ENCODE results near the gene PPP3CA.
"Not testable (repeated sequence)": the region's sequence is repeated elsewhere in the genome, so short reads cannot be mapped to it uniquely, and the experiment has no call there.

The PPP3CA gene

DNA sequence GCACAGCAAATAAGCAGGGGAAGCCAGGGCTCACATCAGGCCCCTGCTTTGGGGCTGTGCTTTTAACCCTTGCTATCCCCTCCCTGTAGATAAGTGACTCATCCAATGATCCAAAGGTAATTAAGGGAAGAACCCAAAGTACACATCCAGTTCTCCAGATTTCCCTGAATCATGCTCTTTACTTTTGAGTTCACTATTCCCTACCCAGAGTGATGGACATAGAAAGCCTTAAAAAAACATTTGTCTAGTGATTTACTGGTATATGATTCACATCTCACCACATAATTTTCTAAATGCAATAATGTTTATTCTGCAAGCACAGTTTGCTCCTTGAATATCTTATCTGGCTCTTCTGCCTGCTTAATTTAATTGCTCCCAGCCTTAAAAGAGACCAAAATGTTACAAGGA, 136.2 kb downstream of the PPP3CA start:
- no peak for DNase-seq (ENCODE audit: low read depth in 2 of 2)

- DNase-seq (ENCODE audit: low read depth in 2 of 2) = no peak
Measured at GRCh38 chr4:101210331-101210730, 137.0 kb downstream of the PPP3CA start.

DNA sequence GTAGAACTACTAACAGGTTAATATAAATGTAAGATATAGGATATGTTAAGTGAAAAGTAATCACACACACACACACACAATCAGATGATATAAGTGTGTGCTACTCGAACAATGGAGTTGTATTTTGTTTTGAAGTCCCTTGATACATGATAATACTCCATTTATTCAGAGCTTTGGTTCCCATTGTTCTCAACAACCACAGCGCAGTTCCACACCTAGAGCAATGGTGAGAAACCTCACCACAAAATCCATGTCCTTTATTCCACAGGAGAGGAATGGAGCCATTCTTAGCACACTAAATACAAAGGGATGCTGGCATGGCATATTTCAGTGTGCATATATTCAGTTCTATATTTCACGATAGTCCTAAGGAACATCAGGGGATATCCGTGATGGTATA, 139.2 kb downstream of the PPP3CA start:
- DNase-seq (ENCODE audit: low read depth in 2 of 2) = no peak

GRCh38 chr4:101205916-101206315, 141.4 kb downstream of the PPP3CA start:
- peak in 1 of 2 donors; percentile 28 for DNase-seq (ENCODE audit: low read depth in 2 of 2)

DNA sequence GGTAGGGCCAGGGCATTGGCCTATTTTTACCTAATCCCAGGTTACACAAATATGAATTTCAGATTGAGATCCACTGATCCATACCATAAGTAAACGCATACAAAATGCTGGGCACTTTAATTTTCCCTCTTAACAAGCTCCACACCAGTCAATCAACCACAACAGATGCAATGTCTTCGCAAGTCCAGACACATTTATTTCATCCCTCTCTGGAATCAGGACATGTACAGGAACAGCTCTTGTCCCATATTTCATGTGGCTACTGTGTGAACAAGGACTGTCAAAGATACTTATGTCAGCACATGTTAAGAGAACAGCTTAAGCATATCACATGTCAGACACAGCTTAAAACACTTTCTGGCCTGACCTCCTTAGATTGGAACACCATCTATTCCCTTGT, 145.9 kb downstream of the PPP3CA start:
- DNase-seq (ENCODE audit: low read depth in 2 of 2) = no peak

- DNase-seq (ENCODE audit: low read depth in 2 of 2) = no peak
Measured at GRCh38 chr4:101200561-101200960, 146.8 kb downstream of the PPP3CA start.

DNA sequence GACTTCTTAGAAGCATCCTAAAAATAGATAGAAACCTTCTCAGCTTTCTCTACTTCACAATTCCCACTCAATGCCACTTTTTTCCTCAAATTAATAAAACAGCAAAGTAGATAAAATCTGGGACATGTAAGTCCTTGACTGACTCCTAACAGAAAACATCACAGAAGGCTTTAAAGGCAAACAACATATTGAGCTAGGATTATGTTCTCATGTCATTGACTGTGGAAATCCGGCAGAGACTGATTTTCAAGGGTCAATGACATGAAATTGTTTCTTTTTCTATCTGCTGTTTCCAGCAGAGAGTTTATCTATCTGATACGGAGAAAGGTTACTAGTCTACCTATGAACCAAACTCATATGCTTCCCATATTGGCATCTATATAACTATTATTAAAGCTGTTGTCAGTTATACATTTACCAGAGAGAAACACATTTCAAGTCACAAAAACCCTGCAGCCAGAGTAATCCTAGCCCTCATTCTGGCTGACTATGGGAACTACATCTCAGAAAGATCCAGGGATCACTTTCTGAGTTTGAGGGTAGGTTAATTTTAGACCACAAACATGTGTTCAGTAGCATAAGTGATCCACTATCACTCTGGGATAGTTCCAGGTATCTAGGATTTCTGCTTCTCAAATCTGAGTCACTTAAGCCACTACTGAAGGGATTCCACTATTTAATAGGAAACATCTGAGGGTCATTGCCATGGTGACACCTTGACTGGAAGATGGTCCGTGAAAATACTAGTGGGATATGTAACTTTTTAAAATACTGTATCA, 147.6 kb downstream of the PPP3CA start:
- DNase-seq (ENCODE audit: low read depth in 2 of 2) = no peak

GRCh38 chr4:101198682-101199339, 148.5 kb downstream of the PPP3CA start:
- no peak for DNase-seq (ENCODE audit: low read depth in 2 of 2)

- no peak for DNase-seq (ENCODE audit: low read depth in 2 of 2)
Measured at GRCh38 chr4:101197350-101197749, 150.0 kb downstream of the PPP3CA start.

GRCh38 chr4:101192244-101192643, 155.1 kb downstream of the PPP3CA start:
- no peak for DNase-seq (ENCODE audit: low read depth in 2 of 2)

DNA sequence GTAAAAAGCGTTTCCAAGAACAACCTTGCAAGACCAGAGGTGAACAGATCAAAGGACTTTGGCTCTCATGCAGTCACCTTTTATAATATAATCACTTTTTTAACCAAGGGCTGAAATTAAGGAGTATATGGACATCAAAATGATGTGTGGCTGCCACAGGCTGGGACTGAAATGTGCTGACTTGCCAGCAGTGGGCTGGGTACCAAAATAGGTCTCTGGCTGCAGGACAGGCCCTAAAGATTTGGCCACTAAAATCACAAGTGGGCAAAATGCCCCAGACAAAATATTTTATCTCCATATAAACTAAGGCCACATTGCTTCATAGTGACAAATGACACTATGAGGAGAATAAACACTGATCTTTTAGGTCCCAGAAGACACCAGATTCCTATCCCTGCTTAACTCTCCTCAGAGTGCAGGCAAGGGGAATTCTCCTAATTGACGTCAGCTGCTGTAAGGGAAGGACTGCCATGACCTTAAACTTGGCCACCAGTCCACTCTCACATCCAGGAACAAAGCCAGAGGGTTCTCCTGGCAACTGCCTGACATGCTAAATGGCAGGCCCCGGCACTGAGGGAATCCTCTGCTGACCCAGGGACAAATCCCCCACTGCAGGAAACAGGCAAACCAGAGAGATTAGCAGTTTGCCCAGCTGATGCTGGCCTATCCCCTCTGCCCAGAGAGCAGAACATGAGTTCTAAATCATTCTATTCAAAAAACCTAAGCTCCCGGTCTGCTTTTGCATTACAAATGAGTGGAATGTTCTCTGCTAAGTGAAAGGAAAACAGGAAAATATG, 155.8 kb downstream of the PPP3CA start:
- no peak for DNase-seq (ENCODE audit: low read depth in 2 of 2)

- no peak for DNase-seq (ENCODE audit: low read depth in 2 of 2)
Measured at GRCh38 chr4:101190751-101191150, 156.6 kb downstream of the PPP3CA start.

- DNase-seq (ENCODE audit: low read depth in 2 of 2) = no peak
Measured at GRCh38 chr4:101188906-101189305, 158.4 kb downstream of the PPP3CA start.

DNA sequence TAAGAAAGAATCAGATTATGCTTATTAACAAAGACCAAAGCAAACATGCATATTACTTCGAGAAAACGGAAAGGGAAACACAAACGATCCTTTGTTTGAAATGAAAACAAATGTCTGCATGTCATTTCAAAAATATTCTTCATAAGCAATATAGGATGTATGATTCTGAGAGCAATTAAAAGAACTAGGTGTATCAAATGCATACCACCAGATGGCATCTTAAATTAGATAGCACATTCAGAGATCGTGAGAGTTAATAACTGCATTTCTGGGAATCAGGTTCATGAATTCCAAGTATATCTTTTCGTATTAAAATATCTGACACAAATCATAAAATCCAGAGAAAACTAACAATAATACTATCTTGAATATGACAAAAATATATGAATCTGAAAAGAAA, 159.5 kb downstream of the PPP3CA start:
- no peak for DNase-seq (ENCODE audit: low read depth in 2 of 2)

DNA sequence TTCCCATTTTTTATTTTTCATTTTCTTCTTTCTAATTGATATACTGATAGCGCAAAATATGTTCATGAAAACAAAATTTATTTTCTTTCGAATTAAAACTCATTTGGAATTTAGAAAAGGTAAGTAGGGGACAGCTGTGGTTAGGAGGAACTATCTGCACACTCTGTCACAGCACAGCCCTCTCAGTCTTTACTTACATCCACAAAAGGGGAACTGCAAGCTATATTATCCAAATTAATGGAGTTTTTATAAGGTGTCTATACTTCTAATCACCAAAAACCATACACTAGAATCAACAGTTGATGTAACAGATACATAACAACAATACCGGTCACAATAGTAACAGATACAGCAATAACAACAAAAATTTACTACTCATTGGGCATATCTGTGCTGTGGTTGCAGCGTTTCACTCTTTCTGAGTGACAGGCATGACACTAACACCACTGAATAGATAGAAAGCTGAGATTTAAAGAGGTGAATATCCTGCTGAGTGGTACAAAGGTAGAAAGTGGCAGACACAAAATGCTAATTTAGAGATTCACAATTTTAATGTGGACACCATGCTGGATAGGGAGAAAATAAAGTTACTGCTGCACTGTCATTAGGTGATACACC, 160.7 kb downstream of the PPP3CA start:
- no peak for DNase-seq (ENCODE audit: low read depth in 2 of 2)

DNA sequence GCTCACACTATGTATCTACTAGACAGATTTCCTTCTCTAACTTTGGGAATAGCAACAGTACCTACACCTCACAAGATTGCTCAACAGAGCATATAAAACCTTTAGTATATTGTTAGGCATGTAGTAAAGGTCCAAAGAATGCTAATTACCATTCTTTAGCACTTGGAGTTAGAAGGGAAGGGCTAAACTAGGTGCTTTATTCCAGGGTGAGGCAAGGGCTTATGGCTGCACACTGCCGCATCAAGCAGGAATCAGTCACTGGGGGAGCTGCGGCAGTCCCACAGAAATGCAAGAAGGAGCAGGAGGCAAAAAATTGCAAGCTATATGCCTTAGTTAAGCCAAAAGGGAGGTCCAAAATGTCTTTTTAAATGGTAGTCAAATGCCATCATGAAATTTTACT, 162.7 kb downstream of the PPP3CA start:
- no peak for DNase-seq (ENCODE audit: low read depth in 2 of 2)

DNA sequence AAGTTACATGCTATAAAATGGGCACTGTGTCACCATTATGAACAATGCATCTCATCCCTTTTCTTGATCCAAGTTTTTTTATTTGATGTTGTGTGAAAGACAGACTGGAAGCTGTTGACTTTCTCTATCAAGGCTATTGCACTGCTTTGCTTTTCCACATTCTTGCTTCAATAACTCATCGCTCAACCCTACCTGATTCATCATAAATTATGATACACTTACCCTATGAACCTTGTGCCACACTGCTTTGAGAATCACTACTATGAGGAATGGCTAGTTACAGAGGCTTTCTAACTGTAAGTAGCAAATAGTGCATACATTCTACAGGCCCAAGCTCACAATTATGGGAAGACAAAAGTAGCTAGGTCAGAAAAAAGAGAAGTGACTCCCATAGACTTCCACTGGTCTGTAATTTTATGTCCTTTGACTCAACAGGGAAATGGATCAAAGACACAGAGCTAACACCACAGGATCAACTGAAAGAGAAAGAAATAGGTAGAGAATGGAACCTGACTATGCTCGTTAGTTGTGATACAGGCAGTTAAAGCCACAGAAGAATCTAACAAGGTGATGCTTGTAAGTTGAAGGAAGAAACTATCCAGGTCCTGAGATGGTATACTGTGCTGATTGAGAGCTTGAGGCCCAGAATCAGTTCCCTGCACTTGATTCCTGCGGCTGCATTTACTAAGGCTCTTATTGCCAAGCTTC, 163.5 kb downstream of the PPP3CA start:
- no peak for DNase-seq (ENCODE audit: low read depth in 2 of 2)

DNA sequence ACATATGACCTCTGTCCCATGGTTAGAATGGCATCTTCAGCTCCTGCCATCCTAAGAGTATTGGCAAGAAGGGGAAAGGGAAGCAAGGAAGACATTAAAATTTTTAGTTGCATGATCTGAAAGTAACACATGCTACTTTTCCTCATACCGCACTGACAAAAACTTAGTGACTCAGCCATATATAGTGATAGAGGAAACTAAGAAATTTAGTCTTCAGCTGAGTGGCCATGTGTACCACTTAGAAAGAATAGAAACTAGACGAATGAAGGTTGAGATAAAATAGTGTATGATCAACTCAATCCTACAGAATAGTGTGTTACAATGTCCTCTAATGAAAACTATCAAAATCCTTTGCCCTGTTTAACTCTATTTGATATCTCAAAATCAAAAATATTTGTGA, 164.1 kb downstream of the PPP3CA start:
- DNase-seq (ENCODE audit: low read depth in 2 of 2) = no peak

GRCh38 chr4:101182688-101183087, 164.6 kb downstream of the PPP3CA start:
- not testable (repeated sequence) for DNase-seq (ENCODE audit: low read depth in 2 of 2)

GRCh38 chr4:101178731-101179130, 168.6 kb downstream of the PPP3CA start:
- DNase-seq (ENCODE audit: low read depth in 2 of 2) = no peak

DNA sequence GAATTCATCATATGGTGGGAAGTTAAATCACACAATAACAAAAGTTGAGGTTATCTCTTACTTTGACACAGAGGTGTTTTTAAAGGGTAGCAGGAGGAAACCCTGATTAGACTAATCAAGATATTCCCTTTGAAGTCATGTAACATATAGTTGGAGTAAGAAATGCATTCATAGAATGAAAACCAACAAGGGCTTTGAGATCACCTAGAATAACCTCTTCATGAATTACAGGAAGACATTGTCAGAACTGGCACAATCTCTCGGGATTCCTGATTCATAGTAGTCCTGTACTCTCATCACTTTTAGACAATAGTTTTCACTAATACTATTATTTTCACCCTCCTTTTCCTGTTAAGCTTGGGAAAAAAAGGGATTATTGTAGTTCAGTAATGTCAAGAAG, 170.2 kb downstream of the PPP3CA start:
- no peak for DNase-seq (ENCODE audit: low read depth in 2 of 2)

All from activated CD4-positive, alpha-beta T cell treated with anti-CD3 and anti-CD28 coated beads for 24 hours (primary cell).